Activated CD8-positive, alpha-beta memory T cell treated with anti-CD3 and anti-CD28 coated beads for 48 hours (primary cell): ENCODE data around the gene ZNF106.

Source experiments
- DNase-seq, 3 experiments: peaks; one replicate each; pipeline ENCODE4 v3.0.0-alpha.2; 2020; ENCODE audit warnings: low read depth in 2 of 3, low spot score in 2 of 3

The ZNF106 gene

DNA sequence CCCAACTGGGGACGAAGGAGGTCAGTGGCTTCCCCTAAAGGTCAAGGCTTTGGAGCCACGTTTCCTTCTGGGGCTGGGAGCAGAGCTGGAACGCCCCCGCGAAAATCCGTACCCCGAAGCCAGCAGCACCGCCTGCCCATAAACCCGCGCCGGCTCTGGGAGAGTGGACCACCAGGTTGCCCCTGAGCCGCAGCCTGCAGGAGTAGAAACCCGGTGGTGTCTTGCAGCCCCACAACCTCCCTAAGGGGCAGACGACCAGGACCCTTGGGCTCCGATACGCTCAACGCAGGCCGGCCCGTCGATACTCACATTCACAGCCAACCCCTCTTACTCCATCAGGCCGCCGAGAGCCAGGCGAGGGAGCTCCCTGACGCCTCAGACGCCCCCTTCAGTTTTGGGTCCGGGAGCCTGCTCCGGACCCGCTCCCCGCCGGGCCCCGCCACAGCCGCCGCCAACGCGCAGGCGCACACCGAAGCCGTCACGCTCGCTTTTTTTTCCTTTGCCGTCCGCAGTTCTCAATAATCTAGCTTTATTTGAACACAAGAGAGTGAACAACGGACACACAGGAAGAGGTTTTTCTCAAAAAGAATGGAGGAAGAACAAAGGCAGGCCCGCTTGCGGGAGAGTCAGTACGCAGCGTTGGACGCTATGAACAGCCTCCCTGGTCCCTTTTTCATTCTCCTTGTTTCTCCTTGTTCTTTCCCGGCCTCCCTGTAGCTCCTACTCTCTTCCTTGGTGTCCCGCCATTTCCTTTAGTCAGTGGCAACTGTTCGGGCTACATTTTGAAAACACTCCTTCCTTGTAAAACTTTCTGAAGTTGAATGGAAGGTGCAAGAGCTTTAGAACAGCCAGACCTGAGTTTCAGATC lies at the start of gene ZNF106:
Gene ZNF106, minus strand, starts transcription at position 471 of the 868 bp plus-strand sequence. CDS start 18,852 bp downstream, outside the sequence.
- peak; percentile 77 to 83 (median 81) for DNase-seq

DNA sequence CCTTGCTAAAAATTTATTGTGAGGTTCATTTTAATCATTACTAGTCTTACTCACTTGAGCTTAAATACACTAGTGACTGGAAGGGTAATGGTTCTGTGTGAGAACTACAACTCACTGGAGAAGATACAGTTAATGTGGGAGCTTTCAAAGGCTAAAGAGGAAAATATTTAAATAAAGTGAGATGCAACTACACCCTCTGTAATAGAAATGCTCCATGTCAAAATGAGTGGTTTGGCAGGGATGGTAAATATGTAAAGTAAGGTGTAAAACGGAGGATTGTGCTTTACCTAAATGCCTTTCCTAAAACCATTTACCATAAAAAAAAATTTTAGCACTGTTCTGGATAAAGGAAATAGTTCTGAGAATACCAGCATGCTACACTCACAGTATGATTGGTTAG lies 42.3 kb upstream of the ZNF106 start:
- DNase-seq, result no peak

DNA sequence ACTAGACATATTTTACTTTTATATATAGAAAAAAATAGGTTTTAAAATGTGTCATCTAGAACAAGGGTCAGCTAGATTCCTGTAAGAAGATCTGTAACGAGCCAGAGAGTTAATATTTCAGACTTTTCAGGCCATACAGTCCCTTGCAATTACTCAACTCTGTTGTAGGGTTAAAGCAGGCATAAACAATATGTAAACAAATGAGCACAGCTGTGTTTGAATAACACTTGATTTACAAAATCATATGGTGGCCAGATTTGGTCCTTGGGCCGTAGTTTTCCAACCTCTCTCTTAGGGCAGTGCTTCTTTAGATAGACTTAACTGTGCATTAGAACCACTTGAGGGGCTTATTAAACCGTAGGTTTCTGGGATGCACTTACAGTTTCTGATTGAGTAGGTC lies 38.0 kb upstream of the ZNF106 start:
- no peak for DNase-seq

DNA sequence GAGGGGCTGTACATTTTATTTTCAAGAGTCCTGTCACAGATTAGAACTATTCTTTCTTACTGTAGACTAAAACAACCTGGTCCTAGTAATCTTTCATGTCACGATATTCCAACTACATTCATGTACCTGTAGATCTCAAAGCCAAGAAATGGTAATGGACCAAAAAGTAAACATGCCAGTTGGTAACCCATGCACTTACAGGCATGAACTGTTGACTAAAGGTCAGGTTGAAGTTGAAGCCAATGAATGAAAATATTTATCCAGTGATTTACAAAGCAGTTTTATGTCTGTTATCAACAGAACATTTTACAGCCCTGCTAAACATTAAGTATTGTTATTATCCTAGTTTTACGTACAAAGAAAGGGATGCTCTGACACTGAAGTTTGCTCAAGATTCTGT lies 32.4 kb upstream of the ZNF106 start:
- DNase-seq, result no peak

DNA sequence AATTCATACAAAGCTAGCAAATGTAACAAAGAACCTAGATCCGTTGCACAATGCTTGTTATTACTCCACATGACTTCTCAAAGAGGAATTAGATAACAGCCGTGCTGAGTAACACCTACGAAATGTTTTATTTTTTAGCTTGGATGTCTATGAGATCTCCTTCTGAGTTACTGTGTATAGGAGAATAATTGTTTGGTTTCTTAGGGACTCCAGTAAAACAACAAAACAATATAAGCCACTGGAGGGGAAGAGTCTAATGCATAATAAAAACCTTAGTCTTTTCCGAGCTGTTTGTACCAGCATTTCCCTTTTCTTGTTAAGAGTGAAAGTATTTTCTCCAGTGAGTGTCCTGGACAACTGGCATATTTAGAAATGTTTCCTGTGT lies 20.1 kb upstream of the ZNF106 start:
- DNase-seq, result no peak

DNA sequence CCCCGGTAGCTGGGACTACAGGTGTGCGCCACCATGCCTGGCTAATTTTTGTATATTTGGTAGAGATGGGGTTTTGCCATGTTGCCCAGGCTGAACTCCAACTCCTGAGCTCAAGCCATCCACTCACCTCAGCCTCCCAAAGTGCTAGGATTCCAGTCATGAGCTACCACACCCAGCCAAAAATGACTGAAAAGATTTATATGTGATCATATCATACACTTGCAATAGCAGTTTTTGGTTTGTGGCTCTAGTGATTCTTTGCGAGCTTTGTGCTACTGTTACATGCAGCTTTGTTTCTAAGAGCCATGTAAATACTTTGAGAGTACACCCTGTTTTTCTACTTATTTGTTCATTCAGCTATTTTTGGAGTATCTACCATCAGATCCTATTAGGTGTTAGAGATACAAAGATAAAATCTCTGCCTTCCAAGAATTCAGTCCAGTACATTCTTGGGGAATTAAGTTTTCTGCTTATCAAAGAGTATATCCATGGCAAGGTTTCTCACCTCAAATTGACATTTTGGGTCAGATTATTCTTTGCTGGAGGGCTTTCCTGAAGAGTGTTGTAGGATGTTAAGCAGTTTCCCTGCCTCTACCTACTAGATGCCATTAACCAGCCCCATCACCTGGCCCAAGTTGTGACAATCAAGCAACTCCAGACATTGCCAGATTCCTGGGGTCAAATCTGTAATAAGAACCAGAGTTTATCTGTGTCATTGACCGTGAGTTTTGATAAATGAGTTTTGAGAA lies 19.5 kb upstream of the ZNF106 start:
- no peak for DNase-seq

DNA sequence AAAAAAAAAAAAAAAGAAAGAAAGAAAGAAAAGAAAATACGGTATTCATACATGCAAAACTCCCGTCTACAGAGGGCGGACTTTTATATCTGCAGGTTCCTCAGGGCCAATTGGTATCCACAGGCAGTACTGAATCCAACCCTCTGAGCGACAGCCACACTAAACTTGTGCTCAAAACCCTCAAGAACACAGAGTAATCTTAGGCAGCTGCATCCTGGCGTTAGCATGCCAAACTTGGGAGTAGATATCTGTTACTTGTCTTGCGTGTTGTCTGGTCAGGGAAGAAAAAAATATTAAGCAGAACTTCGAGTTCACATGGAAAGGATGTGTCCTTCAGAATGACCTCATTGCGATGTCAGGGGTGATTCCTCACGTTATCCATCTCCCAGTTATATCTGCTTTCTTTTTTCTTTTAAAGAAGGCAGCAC lies 17.3 kb upstream of the ZNF106 start:
- no peak for DNase-seq

DNA sequence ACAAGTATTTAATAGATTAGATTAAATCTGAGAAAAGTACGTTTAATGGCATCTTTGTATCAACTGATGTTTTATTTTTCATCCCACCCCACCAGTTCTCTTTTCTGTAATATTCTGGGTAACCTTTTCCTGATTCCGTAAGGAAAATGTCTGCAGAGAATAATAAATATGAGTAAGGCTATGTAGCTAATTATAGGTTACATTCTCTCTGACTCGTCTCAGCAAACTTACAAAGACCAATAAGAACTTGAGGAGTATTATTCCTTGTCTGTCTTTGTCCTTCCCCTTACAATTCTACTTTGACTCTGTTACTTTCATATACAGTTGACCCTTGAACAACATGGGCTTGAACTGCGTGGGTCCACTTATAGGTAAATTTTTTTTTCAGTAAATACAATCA lies 16.6 kb upstream of the ZNF106 start:
- DNase-seq, result no peak

DNA sequence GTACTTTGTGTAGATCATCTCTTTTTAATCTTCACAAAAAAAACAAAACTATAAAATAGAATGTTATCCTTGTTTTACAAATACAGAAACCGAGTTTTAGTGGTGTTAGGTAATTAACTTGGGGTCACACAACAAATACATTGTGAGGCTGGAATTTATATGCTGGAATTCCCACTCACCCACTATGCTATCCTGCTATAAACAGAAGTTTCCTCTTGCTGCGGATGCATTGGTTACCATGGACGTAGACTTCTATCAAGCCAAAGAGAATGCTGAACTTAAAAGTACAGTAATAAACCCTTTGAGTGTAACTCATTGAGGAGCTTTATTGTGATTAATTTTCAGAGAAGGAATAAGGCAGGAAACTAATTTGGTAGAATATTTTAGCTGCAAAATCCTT lies 13.7 kb upstream of the ZNF106 start:
- no peak for DNase-seq

DNA sequence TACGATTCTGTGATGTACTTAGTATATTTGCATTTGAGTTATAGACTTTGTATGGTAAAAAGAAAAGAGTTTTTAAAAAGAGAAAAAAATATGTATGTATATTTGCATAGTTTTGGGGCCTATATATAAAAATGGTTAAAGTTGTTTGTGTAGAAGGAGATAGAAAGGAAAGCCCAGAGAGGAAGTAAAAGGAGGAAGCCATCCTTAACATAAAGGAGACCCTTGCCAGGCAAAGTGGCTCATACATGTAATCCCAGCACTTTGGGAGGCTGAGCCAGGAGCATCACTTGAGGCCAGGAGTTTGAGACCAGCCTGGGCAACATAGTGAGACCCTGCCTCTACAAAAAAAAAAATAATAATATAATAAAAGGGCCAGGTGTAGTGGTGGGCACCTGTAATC lies 12.9 kb upstream of the ZNF106 start:
- no peak for DNase-seq

DNA sequence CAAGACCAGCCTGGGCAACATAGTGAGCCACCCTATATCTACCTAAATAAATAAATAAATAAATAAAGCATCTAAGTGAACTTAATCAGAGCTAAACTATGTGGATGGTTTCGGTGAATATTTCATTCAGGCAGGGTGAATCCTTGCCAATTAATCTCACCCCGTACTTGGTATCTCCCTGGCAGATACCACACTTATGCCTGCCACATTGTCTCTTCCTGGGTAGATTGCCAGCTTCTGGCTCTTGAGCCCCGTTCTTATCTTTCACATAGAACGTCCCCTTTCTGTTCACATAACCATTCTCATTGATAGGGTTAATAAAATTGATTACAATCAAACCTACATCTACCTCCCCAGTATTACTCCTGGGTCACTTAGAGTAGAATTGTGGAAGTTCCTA lies 11.5 kb upstream of the ZNF106 start:
- DNase-seq, result no peak

DNA sequence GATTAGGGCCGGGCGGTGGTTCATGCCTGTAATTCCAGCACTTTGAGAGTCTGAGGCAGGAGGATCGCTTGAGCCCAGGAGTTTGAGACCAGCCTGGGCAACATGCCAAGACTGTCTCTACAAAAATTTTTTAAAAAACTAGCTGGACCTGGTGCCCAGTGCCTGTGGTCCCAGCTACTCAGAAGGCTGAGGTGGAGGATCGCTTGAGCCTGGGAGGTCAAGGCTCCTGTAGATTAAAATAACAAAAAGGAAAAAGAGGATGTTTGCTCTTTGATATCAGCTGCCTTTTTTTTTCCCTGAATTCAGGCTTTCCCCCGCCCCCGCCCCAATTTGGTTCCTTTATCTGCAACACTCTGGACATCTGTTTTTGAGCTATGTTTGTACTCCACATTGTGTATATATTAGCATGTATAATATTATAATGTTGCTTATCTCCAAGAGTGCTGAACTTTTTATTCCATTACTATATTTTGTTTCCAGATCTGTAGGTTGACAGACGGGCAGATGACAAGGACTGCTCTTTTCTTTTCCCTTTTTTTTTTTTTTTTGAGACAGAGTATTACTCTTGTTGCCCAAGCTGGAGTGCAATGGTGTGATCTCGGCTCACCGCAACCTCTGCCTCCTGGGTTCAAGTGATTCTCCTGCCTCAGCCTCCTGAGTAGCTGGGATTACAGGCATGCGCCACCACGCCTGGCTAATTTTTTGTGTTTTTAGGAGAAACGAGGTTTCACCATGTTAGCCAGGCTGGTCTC lies 9.1 kb upstream of the ZNF106 start:
- DNase-seq, result no peak

DNA sequence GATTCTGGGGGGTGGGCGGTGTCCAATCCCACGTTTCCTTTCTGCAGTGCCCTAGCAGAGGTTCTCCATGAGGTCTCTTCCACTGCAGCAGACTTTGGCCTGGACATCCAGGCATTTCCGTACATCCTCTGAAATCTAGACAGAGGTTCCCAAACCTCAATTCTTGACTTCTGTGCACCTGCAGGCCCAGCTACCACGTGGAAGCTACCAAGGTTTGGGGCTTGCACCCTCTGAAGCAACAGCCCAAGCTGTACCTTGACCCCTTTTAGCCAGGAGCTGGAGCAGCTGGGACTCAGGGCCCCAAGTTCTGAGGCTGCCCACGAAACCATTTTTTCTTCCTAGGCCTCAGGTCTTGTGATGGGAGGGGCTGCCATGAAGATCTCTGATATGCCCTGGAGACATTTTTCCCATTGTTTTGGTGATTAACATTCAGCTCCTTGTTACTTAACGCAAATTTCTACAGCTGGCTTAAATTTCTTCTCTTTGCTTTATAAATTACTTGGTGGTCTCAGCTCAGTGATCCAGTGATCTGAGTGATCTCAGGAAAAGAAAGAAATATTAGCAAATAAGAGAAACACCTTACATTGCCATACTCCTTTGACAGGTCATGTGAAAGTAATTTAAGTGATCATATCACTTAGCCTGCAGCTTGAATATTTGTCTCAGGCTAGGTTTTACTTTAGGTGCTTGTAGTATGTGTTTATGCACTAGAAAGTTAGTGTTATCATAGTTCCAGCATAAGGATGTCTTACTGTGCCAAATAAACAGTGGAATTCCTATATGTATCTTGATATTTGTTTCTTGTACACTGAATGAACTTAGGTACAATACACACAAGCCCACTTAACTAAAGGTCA lies 7.5 kb upstream of the ZNF106 start:
- no peak for DNase-seq

DNA sequence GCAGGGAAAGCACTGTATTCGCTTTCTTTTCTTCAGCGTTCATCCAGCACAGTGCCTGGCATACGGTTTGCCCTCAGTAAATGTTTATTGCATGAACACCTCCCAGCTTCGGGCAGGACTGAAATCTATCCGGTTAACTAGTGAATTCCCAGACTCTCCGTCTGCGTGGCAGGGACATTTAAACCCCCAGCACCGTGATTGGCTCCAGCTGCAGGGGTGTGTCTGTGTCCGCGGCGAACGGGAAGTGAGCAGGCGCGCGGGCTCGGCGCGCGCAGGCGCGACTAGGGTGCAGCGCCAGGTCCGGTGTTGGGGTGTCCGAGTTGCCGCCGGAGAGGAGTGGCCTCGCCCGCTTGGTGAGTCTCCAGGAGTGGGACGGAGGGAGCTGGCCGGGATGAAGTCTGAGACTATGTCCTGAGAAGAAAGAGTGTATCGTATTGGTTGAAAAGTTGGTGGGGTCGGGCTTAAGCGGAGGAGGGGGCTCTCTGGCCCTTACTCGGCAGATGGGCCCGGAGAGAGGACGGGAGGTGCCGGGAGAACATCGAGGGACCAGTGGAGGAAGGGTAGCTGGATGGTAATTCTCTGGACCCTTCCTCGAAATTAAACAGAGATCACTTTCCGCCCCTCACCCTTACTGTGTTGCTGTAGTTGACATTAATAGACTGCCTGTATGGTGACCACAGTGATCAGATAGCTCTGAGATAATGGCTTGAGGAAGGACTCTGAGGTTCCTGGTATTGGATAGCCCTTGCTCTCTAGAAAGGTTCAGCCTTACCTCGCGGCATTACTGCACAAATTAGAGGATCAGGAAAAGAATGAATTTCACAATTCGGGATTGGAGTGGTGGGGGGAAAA lies 4.6 kb upstream of the ZNF106 start, which contains the start of gene SNAP23:
Gene SNAP23, plus strand, starts transcription at position 274 of the 852 bp plus-strand sequence. CDS start 16,213 bp downstream, outside the sequence.
- peak; percentile 51 to 69 (median 67) for DNase-seq

DNA sequence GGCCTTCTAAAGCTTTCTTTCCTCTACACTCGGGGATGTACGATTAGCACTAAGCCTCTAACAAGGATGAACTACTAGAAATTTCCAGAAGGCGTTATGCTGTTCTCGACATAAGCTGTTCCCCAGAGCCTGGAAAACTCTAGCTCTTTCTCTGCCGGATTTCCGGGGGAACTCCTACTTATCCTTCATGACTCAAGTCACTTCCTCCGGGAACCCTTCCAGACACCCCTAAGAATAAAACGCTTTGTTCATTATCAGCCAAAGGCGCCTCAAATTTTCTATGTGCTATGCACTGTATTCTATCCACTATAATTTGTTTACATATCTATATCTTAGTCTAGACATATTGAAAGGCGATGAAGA lies 4.0 kb upstream of the ZNF106 start:
- DNase-seq, result no peak

DNA sequence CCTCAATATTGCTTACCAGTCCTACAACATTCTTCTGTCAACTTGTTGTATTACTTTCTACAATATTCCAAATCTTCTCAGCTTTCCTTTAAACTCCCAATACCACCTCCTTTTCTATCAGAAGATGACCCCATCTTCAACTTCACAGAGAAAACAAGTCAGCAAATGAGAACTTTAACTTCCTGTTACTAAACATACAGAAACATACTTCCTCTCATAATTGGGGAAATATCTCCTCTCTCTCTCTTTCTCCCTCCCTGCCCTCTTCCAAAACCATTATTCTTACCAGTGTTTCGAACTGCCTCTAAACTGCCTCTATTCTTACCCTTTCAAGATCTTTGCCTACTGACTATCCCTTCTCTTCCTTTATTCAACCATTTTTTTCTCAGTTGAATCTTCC lies 2.7 kb upstream of the ZNF106 start:
- no peak for DNase-seq

DNA sequence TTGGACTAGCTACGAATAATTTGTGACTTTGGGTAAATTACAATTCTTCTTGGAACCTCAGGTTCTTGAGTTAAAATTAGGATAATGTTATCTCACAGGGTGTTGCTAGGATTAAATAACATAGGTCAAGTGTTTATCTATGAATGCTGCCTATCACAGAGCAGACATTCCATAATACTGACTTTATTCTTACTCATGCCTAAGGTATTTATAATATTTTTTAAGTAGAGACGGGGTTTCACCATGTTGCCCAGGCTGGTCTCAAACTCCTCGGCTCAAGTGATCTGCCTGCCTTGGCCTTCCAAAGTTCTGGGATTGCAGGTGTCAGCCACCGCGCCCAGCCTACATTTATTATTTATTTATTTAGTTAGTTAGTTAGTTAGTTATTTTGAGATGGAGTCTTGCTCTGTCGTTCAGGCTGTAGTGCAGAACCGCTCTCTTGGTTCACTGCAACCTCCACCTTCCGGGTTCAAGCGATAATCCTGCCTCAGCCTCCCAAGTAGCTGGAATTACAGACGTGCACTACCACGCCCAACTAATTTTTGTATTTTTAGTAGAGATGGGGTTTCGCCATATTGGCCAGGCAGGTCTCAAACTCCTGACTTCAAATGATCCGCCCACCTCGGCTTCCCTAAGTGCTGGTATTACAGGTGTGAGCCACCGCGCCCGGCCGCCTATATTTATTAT lies 741 bp upstream of the ZNF106 start:
- no peak for DNase-seq

DNA sequence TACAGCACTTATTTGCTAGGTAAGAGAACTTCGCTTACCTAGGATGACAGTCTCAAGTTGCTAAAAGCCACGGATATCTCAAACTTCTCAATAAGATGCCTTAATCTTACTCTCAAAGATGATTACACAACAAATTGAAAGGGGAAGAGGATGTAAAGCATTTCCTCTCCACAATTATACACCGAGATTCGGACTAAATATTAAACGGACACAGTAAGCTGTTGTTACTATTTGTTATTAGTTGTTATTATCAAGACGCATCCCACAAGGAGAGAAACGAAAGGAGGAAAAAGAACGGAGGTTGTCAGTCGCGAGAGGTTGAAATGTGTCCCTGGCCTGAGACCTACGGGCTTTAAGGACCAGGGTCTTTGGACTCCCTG lies 660 bp downstream of the ZNF106 start:
- no peak for DNase-seq

DNA sequence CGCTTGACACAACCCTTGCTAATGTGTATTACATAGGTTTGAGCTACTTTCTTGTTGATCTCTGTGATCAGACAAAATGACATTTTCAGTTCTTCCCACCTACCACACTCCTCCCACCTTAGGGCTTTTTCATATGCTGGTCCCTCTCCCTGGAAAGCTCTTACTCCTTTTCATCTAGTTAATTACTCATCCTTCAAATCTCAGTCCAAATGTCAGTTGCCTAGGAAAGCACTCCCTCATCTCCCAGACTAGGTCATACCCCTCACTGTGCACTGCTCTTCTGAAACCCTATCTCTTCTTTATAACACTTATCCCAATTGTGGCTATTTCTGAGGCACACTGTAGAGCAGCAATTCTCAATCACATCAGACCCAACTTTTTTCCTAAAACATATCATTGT lies 7.3 kb downstream of the ZNF106 start:
- DNase-seq, result no peak
